Measurements from ENCODE around the gene WNT7A.
"Not testable (repeated sequence)": the region's sequence is repeated elsewhere in the genome, so short reads cannot be mapped to it uniquely, and the experiment has no call there.

Gene WNT7A

GRCh38 chr3:13879946-13880810 is at the start of gene WNT7A:
Gene WNT7A (minus strand): TSS chr3:13880071. CDS start chr3:13879816, 255 bp downstream.
- no peak for DNase-seq

- not testable (repeated sequence) for DNase-seq
Measured at GRCh38 chr3:13928741-13929140, 48.9 kb upstream of the WNT7A start.

- no peak for DNase-seq
Measured at GRCh38 chr3:13927295-13927694, 47.4 kb upstream of the WNT7A start.

- DNase-seq = no peak
Measured at GRCh38 chr3:13916375-13916774, 36.5 kb upstream of the WNT7A start.

GRCh38 chr3:13902648-13903238 is 22.9 kb upstream of the WNT7A start:
- no peak for DNase-seq

GRCh38 chr3:13901935-13902584 is 22.2 kb upstream of the WNT7A start:
- no peak for DNase-seq

- no peak for DNase-seq
Measured at GRCh38 chr3:13898346-13898745, 18.5 kb upstream of the WNT7A start.

- DNase-seq = peak; percentile 41
Measured at GRCh38 chr3:13896473-13897154, 16.7 kb upstream of the WNT7A start.

GRCh38 chr3:13895155-13896105 is 15.6 kb upstream of the WNT7A start:
- DNase-seq = no peak

- DNase-seq = no peak
Measured at GRCh38 chr3:13894807-13895154, 14.9 kb upstream of the WNT7A start.

- DNase-seq = no peak
Measured at GRCh38 chr3:13894096-13894806, 14.4 kb upstream of the WNT7A start.

- DNase-seq = no peak
Measured at GRCh38 chr3:13892304-13892703, 12.4 kb upstream of the WNT7A start.

- DNase-seq = no peak
Measured at GRCh38 chr3:13891492-13892073, 11.7 kb upstream of the WNT7A start.

GRCh38 chr3:13891017-13891392 is 11.1 kb upstream of the WNT7A start:
- DNase-seq = no peak

- DNase-seq = no peak
Measured at GRCh38 chr3:13890377-13891016, 10.6 kb upstream of the WNT7A start.

- DNase-seq = no peak
Measured at GRCh38 chr3:13888576-13888975, 8.7 kb upstream of the WNT7A start.

GRCh38 chr3:13887495-13888300 is 7.8 kb upstream of the WNT7A start:
- no peak for DNase-seq

GRCh38 chr3:13886593-13887129 is 6.8 kb upstream of the WNT7A start:
- no peak for DNase-seq

GRCh38 chr3:13885704-13886010 is 5.8 kb upstream of the WNT7A start:
- DNase-seq = no peak

Measured in KG1 (cell line).